Rectal smooth muscle tissue (tissue), 1 donor: ENCODE measurements around the gene CMAS.
"Not testable (repeated sequence)": the region's sequence is repeated elsewhere in the genome, so short reads cannot be mapped to it uniquely, and the experiment has no call there.

Experiments used
- H3K27ac ChIP-seq: one replicate; pipeline ENCODE4 v1.7.0; 2013; ENCODE audit warnings: low read depth, low read length, inconsistent platforms
- H3K27me3 ChIP-seq: one replicate; pipeline ENCODE4 v1.7.0; 2013; ENCODE audit warnings: low read length; ENCODE audit not compliant: control insufficient read depth, insufficient read depth
- H3K36me3 ChIP-seq: one replicate; pipeline ENCODE4 v1.7.0; 2013; ENCODE audit warnings: low read length; ENCODE audit not compliant: control insufficient read depth, insufficient read depth
- H3K4me1 ChIP-seq: one replicate; pipeline ENCODE4 v1.7.0; 2013; ENCODE audit warnings: low read length; ENCODE audit not compliant: control insufficient read depth, insufficient read depth
- H3K4me3 ChIP-seq: one replicate; pipeline ENCODE4 v1.7.0; 2013; ENCODE audit warnings: low read length
- H3K9ac ChIP-seq: one replicate; pipeline ENCODE4 v1.7.0; 2013; ENCODE audit warnings: low read length

The CMAS gene

GRCh38 chr12:22046090-22046967 is at the start of gene CMAS:
Gene CMAS (plus strand): TSS chr12:22046218. CDS start chr12:22046304, 86 bp downstream.
- Histone ChIP-seq H3K4me1 (no peaks in the 10 kb centered on the region), H3K4me3 (peak within 1 kb of the TSS; percentile 88), H3K27ac (peak within 1 kb of the TSS; percentile 84)

GRCh38 chr12:21998295-21998694 is 47.7 kb upstream of the CMAS start:
- no peak overlapping the region for H3K27ac ChIP-seq
- H3K27me3 ChIP-seq: no peaks in the 10 kb centered on the region
- no peak overlapping the region for H3K4me3 ChIP-seq
- H3K36me3 ChIP-seq: no peaks in the 10 kb centered on the region
- no peak overlapping the region for H3K9ac ChIP-seq
- no peaks in the 10 kb centered on the region for H3K4me1 ChIP-seq

More at GRCh38 chr12:22046090-22046967, at the start of gene CMAS:
- no peaks in the 10 kb centered on the region for H3K27me3 ChIP-seq
- no peaks in the 10 kb centered on the region for H3K36me3 ChIP-seq
- peak within 1 kb of the TSS; percentile 73 for H3K9ac ChIP-seq

DNA sequence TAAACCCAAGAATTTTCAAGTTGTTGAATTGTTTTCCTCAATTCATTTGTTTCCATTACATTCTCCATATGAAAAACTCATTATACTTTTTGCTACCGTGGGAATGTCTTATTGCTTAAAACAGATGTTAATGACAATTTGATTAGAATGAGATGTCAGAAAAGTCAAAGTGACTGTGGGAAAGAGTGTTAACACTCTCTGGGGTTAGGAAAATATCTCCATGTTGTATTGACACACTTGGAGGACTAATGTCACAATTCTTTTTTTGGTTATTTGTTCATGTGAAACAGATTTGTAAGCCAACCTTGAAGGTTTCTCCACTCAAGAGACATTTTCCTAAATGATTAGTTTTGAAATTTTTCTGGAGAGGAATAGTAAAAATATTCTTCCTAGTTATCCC is 47.2 kb upstream of the CMAS start:
- Histone ChIP-seq H3K27me3 (no peaks in the 10 kb centered on the region), H3K27ac (no peak overlapping the region), H3K4me1 (no peaks in the 10 kb centered on the region), H3K36me3 (no peaks in the 10 kb centered on the region), H3K4me3 (no peak overlapping the region), H3K9ac (no peak overlapping the region)

DNA sequence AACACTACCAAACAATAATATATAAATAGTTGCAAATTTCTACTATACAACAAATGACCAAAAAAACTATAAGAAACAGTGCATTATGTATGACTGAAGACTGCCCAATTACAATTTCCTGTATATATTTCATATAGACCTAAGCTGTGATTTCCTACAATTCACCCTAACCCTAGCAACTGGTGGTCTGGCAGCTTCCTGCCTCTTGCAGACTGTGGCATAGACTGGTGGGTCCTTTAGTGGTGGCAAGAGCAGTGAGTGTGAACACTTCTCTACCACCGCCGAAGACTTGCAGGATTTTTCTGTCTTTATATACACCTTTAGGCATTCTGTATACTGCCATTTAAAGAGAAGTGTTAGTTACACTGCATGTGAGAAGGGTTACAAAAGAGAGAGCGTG is 43.6 kb upstream of the CMAS start:
- Histone ChIP-seq H3K4me3 (no peak overlapping the region), H3K4me1 (no peaks in the 10 kb centered on the region), H3K9ac (no peak overlapping the region), H3K36me3 (no peaks in the 10 kb centered on the region), H3K27me3 (no peaks in the 10 kb centered on the region), H3K27ac (no peak overlapping the region)

DNA sequence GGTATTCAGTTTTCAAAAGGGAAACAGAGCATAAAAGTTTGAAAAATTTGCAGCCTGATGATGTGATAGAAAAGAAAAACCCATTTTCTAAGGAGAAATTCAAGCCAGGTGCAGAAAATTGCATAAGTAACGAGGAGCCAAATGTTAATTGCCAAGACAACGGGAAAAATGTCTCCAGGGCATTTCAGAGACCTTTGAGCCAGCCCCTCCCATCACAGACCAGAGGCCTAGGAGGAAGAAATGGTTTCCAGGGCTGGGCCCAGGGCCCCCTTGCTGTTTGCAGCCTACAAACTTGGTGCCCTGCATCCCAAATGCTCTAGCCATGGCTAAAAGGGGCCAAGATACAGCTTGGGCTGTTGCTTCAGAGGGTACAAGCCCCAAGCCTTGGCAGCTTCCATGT is 38.2 kb upstream of the CMAS start:
- not testable (repeated sequence) for H3K9ac ChIP-seq, H3K27me3 ChIP-seq, H3K27ac ChIP-seq, H3K4me1 ChIP-seq, H3K36me3 ChIP-seq, H3K4me3 ChIP-seq

DNA sequence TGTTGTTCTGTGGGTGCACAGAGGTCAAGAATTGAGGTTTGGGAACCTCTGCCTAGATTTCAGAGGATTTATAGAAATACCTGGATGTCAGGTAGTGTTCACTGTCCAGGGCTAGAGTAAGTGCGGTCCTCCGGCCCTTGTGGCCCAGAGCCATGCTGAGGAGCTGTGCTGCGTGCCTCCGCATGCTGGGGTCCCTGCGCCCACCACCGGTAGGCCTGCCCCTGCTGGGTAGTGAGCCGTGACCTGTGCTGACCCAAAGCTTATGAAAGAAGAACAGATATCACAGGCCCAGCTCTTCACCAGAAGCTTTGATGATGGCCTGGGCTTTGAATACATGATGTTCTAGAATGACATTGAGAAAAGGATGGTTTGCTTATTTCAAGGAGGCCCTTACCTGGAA is 37.8 kb upstream of the CMAS start:
- H3K4me3 ChIP-seq: no peak overlapping the region
- no peak overlapping the region for H3K27ac ChIP-seq
- H3K9ac ChIP-seq: no peak overlapping the region
- H3K4me1 ChIP-seq: no peaks in the 10 kb centered on the region
- no peaks in the 10 kb centered on the region for H3K36me3 ChIP-seq
- no peaks in the 10 kb centered on the region for H3K27me3 ChIP-seq

DNA sequence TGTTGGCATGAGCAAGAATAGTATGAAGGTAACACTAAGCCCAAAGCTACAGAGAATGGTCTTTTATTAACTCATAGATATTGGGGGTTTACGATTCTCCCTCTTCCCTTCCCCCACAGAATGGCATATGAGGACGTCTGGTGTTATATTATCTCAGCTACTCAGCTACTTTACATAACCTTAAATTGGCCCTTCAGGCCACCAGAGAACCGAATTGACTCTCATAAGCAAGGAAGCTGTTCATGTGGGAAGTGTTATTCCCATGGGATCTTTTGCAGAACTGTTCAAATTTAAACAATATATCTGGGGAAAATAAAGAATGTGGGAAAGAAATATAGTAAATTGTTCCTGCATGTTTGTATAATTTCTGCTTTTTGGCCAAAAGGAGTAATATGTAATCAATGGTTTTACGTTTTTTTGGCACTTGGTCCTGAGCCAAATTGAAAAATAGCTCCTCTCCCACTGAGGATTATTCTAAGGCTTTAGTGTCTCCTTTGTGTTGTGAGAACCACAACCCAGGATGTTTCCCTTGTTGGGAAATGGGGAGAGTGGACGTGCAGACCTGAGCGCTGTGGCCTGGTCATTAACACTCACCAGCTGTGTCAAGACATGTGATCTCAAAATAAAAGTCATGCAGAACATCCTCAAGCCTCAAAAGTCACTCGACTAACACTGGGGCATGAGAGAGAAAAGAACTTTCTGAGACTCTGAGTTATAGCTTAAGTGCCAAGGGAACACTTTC is 31.8 kb upstream of the CMAS start:
- Histone ChIP-seq H3K27ac (no peak overlapping the region), H3K4me1 (no peaks in the 10 kb centered on the region), H3K36me3 (no peaks in the 10 kb centered on the region), H3K27me3 (no peaks in the 10 kb centered on the region), H3K4me3 (no peak overlapping the region), H3K9ac (no peak overlapping the region)

DNA sequence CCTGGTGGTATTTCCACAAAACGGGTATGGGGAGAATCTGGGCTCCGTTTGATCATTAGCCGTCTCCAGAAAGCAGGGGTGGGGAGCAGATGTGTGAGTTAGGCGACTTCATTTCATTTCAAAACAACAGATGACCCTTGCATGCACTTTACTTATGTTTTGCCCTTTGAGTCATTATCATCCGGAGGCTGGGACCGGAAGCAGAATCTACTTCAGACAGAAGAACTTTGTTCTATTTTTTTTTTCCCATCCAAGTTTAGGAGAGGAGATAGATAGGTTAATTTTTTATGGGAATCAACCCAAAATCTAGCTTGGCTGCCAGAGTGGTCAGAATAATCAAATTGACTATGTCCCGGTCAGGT is 31.3 kb upstream of the CMAS start:
- no peak overlapping the region for H3K9ac ChIP-seq
- H3K36me3 ChIP-seq: no peaks in the 10 kb centered on the region
- H3K4me3 ChIP-seq: no peak overlapping the region
- H3K27ac ChIP-seq: no peak overlapping the region
- no peaks in the 10 kb centered on the region for H3K27me3 ChIP-seq
- H3K4me1 ChIP-seq: no peaks in the 10 kb centered on the region

GRCh38 chr12:22016982-22017381 is 29.0 kb upstream of the CMAS start:
- Histone ChIP-seq H3K4me1 (no peaks in the 10 kb centered on the region), H3K27ac (no peak overlapping the region), H3K4me3 (no peak overlapping the region), H3K9ac (no peak overlapping the region), H3K27me3 (no peaks in the 10 kb centered on the region), H3K36me3 (no peaks in the 10 kb centered on the region)

- no peaks in the 10 kb centered on the region for H3K27me3 ChIP-seq
- no peak overlapping the region for H3K27ac ChIP-seq
- H3K9ac ChIP-seq: no peak overlapping the region
- H3K36me3 ChIP-seq: no peaks in the 10 kb centered on the region
- H3K4me3 ChIP-seq: no peak overlapping the region
- no peaks in the 10 kb centered on the region for H3K4me1 ChIP-seq
Measured at GRCh38 chr12:22018860-22019259, 27.2 kb upstream of the CMAS start.

DNA sequence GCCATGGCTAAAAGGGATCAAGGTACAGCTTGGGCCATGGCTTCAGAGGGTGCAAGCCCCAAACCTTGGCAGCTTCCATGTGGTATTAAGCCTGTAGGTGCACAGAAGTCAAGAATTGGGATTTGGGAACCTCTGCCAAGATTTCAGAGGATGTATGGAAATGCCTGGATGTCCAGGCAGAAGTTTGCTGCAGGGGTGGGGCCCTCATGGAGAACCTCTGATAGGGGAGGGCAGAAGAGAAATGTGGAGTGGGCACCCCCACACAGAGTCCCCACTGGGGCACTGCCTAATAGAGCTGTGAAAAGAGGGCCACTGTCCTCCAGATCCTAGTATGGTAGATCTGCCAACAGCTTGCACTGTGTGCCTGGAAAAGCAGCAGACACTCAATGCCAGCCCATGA is 22.5 kb upstream of the CMAS start:
- not testable (repeated sequence) for H3K4me1 ChIP-seq, H3K9ac ChIP-seq, H3K36me3 ChIP-seq, H3K27ac ChIP-seq, H3K4me3 ChIP-seq, H3K27me3 ChIP-seq

DNA sequence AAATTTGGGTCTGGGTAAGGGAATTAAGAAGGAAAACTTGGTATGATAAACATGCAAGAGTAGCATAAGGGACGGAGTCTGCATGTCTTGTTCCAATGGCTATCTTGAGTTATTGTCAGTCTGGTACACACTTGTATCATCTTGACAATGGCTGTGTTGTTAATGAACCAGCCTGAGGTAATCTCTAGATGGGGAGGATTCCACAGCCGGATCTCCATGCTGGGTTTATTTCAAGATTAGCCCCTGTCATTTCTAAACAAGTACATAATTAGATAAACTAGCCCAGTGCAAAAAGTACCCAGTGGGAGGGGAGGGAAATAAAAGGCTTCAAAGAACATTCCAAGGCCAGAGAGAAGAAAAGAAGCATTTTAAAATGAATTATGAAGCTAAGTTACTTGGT is 16.5 kb upstream of the CMAS start:
- no peaks in the 10 kb centered on the region for H3K4me1 ChIP-seq
- H3K36me3 ChIP-seq: no peaks in the 10 kb centered on the region
- H3K27me3 ChIP-seq: no peaks in the 10 kb centered on the region
- H3K27ac ChIP-seq: no peak overlapping the region
- no peak overlapping the region for H3K9ac ChIP-seq
- H3K4me3 ChIP-seq: no peak overlapping the region

GRCh38 chr12:22029991-22030390 is 16.0 kb upstream of the CMAS start:
- H3K27me3 ChIP-seq: no peaks in the 10 kb centered on the region
- no peak overlapping the region for H3K4me3 ChIP-seq
- H3K9ac ChIP-seq: no peak overlapping the region
- H3K4me1 ChIP-seq: no peaks in the 10 kb centered on the region
- no peak overlapping the region for H3K27ac ChIP-seq
- no peaks in the 10 kb centered on the region for H3K36me3 ChIP-seq
